OCI-LY7 (cell line): ENCODE results near the gene EVI5. TPM values are rescaled to one million over a fixed set of nuclear protein-coding genes. Genes with fewer than 3 reads are reported as not detected.
A peak's percentile ranks its signal among the peaks of the same experiment; 100 is the strongest.
"Not testable (repeated sequence)": the region's sequence is repeated elsewhere in the genome, so short reads cannot be mapped to it uniquely, and the experiment has no call there.

Experiments used
- BruUV-seq: library from RNA; stranded (reverse); fragments of 400-500 nt; replicated peaks from 2 replicates; lab custom pipeline; 2021; lab: Mats Ljungman, UMichigan
- CTCF ChIA-PET: fragments of 300-600 bp; sonication (Branson Sonifier 250); formaldehyde crosslinking; loops from one replicate; lab custom pipeline; 2022; ENCODE audit warnings: antibody characterized with exemption; ENCODE audit not compliant: unreplicated experiment; lab: Charles Lee
- POLR2A ChIA-PET: fragments of 300-600 bp; sonication (Branson Sonifier 250); formaldehyde crosslinking; loops from one replicate; lab custom pipeline; 2022; ENCODE audit warnings: antibody characterized with exemption; lab: Charles Lee
- DNase-seq: peaks from one replicate; pipeline ENCODE4 v3.0.0-alpha.2; 2015; ENCODE audit warnings: low spot score
- H2AFZ ChIP-seq: fragments of 200-600 bp; sonication (generic), shearing (Covaris generic); 2 replicates; pipeline ENCODE4 v1.6.1; 2014; ENCODE audit warnings: mild to moderate bottlenecking, antibody characterized with exemption, low read length, moderate library complexity
- H3K27ac ChIP-seq: fragments of 200-600 bp; sonication (generic); 2 replicates; pipeline ENCODE4 v1.5.1; 2014; ENCODE audit warnings: mixed run types, low read depth, mild to moderate bottlenecking, moderate library complexity, low read length, inconsistent platforms; ENCODE audit not compliant: poor library complexity, severe bottlenecking
- H3K36me3 ChIP-seq: fragments of 200-600 bp; sonication (generic); 2 replicates; pipeline ENCODE4 v1.6.1; 2014; ENCODE audit warnings: mild to moderate bottlenecking, antibody characterized with exemption, low read length, moderate library complexity, mixed read lengths; ENCODE audit not compliant: insufficient read depth
- H3K4me1 ChIP-seq: fragments of 200-600 bp; sonication (generic); 2 replicates; pipeline ENCODE4 v1.5.1; 2014; ENCODE audit warnings: mild to moderate bottlenecking, low read length; ENCODE audit not compliant: insufficient read depth, poor library complexity, severe bottlenecking
- H3K4me2 ChIP-seq: fragments of 200-600 bp; sonication (generic); 2 replicates; pipeline ENCODE4 v1.6.1; 2014; ENCODE audit warnings: mild to moderate bottlenecking, low read length
- H3K4me3 ChIP-seq: fragments of 200-600 bp; sonication (generic); 2 replicates; pipeline ENCODE4 v1.5.1; 2014; ENCODE audit warnings: mild to moderate bottlenecking, low read depth, low read length; ENCODE audit not compliant: poor library complexity, severe bottlenecking
- H3K79me2 ChIP-seq: fragments of 200-600 bp; sonication (generic); 2 replicates; pipeline ENCODE4 v1.6.1; 2016; ENCODE audit warnings: low read depth, mild to moderate bottlenecking, low read length, moderate library complexity, mixed read lengths; ENCODE audit not compliant: insufficient read depth
- H3K9me2 ChIP-seq: fragments of 200-600 bp; sonication (generic); 2 replicates; pipeline ENCODE4 v1.6.1; 2016; ENCODE audit warnings: mild to moderate bottlenecking, low read length, mixed read lengths; ENCODE audit not compliant: insufficient read depth
- H3K9me3 ChIP-seq: fragments of 200-600 bp; sonication (generic); 2 replicates; pipeline ENCODE4 v1.6.1; 2014; ENCODE audit warnings: mild to moderate bottlenecking, mixed run types, low read length, mixed read lengths
- H4K20me1 ChIP-seq: fragments of 200-600 bp; sonication (generic); 2 replicates; pipeline ENCODE4 v1.6.1; 2014; ENCODE audit warnings: mild to moderate bottlenecking, antibody characterized with exemption, low read length, moderate library complexity, mixed read lengths; ENCODE audit not compliant: insufficient read depth
- EZH2phosphoT487 ChIP-seq: fragments of 200-600 bp; sonication (generic); IDR thresholded peaks from 2 replicates; pipeline ENCODE4 v1.6.1; 2018; ENCODE audit warnings: low read depth, borderline replicate concordance, mild to moderate bottlenecking, mixed run types, antibody characterized with exemption, low read length, moderate library complexity, mixed read lengths
- intact Hi-C: fragments of 100-400 bp; cut with micrococcal nuclease; formaldehyde crosslinking; loops from one replicate; pipeline ENCODE4 v1.10.0; 2022; ENCODE audit not compliant: unreplicated experiment
- total RNA-seq, 2 experiments: library from RNA; depleted of rRNA in 1 of 2; stranded (reverse); fragments of >200 nt in 1 of 2; shearing (Covaris generic) in 1 of 2; gene quantifications; 2 replicates each; pipeline ENCODE4 v1.2.3, GENCODE V29; 2014 to 2022
- TF ChIP-seq, protein P1 (sequence below): fragments of 200-600 bp; sonication (generic); conservative IDR thresholded peaks from 2 replicates; pipeline ENCODE4 v1.5.1; 2014; ENCODE audit warnings: mild to moderate bottlenecking, antibody characterized with exemption, low read length, moderate library complexity, mixed read lengths

Gene EVI5
- total RNA-seq, 2 experiments from 2014 or later = 15.1 to 27.8 TPM

DNA sequence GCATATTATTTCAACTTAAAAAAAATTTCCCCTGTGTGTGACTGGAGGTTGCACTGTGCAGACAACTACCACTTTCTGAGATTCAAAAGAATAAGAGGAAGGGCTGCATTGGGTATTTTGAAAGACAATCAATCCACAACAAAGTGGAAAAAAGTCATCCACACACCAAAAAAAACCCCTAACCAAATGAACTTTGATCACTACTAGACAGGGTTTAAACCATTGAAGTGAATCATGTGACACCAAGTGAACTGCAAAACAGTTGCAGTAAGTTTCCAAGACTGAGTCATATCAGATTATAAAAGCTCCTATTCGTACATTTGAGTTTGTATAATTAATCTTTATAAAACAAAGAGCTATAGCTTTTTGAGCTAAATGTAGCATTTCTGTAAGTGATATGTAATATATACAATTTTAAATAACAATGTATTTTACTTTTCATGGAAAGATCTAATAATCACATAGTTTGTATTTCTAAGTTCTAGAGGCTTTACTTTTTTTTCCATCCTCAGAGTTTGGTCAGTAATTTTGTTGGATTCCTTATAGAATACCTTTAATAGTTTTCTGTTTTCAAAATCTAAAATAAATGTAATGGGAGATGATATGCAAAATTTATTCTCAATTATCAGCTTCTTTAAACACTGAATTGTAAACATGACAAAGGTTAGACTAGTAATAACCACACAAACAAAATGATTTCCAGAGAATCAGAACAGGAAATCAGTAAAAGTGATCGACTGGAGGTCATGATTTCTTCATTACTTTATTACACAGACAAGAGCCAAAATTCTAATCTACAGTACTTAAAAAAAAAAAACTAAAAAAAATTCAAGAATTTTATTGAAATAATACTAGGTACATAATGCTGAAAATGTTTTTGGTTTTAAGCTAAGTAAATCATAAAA lies 247.7 kb downstream of the EVI5 start:
- POLR2A ChIA-PET = interaction anchor here (0.6 to 1.5 kb wide), 5 partner anchors 10 to 268 kb away, joined by 3 to 9 read pairs (median 3); no protein-coding TSS in a partner anchor
- Histone ChIP-seq H3K4me1 (no peaks in the 10 kb centered on the region), H3K9me2 (no peaks in the 10 kb centered on the region), H3K27ac (no peak overlapping the region), H3K36me3 (no peaks in the 10 kb centered on the region), H3K79me2 (no peaks in the 10 kb centered on the region), H2AFZ (no peak overlapping the region), H3K9me3 (no peaks in the 10 kb centered on the region), H4K20me1 (no peaks in the 10 kb centered on the region), H3K4me2 (no peak overlapping the region), H3K4me3 (no peak overlapping the region)
- no TSS peak for BruUV-seq
- TF ChIP-seq, protein P1, sequence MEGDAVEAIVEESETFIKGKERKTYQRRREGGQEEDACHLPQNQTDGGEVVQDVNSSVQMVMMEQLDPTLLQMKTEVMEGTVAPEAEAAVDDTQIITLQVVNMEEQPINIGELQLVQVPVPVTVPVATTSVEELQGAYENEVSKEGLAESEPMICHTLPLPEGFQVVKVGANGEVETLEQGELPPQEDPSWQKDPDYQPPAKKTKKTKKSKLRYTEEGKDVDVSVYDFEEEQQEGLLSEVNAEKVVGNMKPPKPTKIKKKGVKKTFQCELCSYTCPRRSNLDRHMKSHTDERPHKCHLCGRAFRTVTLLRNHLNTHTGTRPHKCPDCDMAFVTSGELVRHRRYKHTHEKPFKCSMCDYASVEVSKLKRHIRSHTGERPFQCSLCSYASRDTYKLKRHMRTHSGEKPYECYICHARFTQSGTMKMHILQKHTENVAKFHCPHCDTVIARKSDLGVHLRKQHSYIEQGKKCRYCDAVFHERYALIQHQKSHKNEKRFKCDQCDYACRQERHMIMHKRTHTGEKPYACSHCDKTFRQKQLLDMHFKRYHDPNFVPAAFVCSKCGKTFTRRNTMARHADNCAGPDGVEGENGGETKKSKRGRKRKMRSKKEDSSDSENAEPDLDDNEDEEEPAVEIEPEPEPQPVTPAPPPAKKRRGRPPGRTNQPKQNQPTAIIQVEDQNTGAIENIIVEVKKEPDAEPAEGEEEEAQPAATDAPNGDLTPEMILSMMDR = no peak
- TF ChIP-seq EZH2phosphoT487 = no peak
- intact Hi-C loops = no loop called here
- DNase-seq = no peak
- CTCF ChIA-PET = interaction anchor here (1.0 kb wide), 1 partner anchor 11 kb away, joined by 3 read pairs; no protein-coding TSS in a partner anchor

DNA sequence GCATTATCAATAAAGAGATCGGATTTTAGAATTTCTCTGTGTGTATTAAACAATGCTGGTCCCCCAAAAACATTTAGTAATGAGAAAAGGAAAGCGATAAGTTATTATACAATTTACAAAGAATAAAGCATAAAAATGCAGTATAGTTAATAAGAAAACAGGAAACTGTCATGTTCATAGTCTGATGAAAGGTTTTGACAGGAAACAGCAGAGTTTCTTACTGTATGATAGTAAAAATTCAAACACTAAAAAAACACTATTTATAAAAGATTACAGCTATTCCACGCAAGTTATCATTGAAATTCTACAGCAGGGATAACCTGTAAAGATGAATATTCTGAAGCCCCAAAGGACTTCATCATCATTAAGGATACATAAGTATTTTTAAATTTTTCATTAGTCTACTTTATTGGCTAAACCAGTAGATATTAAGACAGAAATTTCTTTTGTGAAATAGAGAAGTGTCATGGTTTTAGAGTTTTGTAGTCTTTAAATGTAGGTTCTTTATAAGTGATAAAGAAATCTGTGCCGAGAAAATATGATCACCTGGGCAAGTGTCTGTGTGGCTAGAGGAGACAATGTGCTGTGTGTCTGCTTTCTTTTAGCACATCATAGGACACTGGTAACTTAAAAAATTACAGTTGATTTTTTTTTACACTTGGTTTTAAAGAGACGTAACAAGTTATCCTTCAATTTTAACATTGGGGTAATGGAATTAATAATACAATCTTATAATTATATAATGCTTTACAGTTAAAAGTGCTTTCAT lies 248.5 kb downstream of the EVI5 start:
- intact Hi-C loops = no loop called here
- DNase-seq = no peak
- Histone ChIP-seq H4K20me1 (no peaks in the 10 kb centered on the region), H3K9me2 (no peaks in the 10 kb centered on the region), H3K4me2 (peak overlapping the region; percentile 33; the same call in 1 of the 2 replicates), H3K4me3 (no peak overlapping the region), H3K36me3 (no peaks in the 10 kb centered on the region), H2AFZ (no peak overlapping the region), H3K9me3 (no peaks in the 10 kb centered on the region), H3K27ac (no peak overlapping the region), H3K4me1 (no peaks in the 10 kb centered on the region), H3K79me2 (no peaks in the 10 kb centered on the region)
- ChIA-PET CTCF (interaction anchor here (1.0 kb wide), 1 partner anchor 10 kb away, joined by 3 read pairs; no protein-coding TSS in a partner anchor), POLR2A (interaction anchor here (1.3 to 1.5 kb wide), 2 partner anchors 9 to 15 kb away, joined by 3 read pairs; no protein-coding TSS in a partner anchor)
- TF ChIP-seq EZH2phosphoT487 = no peak
- TF ChIP-seq, protein P1 = no peak
- no TSS peak for BruUV-seq

DNA sequence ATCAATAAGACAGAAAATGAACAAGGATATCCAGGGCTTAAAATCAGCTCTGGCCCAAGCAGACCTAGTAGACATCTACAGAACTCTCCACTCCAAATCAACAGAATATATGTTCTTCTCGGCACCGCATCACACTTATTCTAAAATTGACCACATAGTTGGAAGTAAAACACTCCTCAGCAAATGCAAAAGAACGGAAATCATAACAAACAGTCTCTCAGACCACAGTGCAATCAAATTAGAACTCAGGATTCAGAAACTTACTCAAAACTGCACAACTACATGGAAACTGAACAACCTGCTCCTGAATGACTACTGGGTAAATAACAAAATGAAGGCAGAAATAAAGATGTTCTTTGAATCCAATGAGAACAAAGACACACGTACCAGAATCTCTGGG lies 252.5 kb downstream of the EVI5 start:
- H3K79me2 ChIP-seq, H3K4me2 ChIP-seq, BruUV-seq, intact Hi-C loops, H3K27ac ChIP-seq, H3K9me3 ChIP-seq, DNase-seq, CTCF ChIA-PET, H3K36me3 ChIP-seq, H2AFZ ChIP-seq, POLR2A ChIA-PET, H3K9me2 ChIP-seq, H4K20me1 ChIP-seq, H3K4me1 ChIP-seq, H3K4me3 ChIP-seq: not testable (repeated sequence)

DNA sequence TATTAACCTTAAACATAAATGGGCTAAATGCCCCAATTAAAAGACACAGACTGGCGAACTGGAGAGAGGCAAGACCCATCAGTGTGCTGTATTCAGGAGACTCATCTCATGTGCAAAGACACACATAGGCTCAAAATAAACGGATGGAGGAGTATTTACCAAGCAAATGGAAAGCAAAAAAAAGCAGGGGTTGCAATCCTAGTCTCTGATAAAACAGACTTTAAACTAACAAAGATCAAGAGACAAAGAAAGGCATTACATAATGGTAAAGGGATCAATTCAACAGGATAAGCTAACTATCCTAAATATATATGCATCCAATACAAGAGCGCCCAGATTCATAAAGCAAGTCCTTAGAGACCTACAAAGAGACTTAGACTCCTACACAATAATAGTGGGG lies 253.0 kb downstream of the EVI5 start:
- H4K20me1 ChIP-seq, H3K36me3 ChIP-seq, H3K4me2 ChIP-seq, CTCF ChIA-PET, H3K4me1 ChIP-seq, H3K9me2 ChIP-seq, intact Hi-C loops, BruUV-seq, DNase-seq, H3K79me2 ChIP-seq, H2AFZ ChIP-seq, H3K27ac ChIP-seq, H3K4me3 ChIP-seq, H3K9me3 ChIP-seq: not testable (repeated sequence)
- POLR2A ChIA-PET = interaction anchor here (1.0 kb wide), 1 partner anchor 9 kb away, joined by 3 read pairs; no protein-coding TSS in a partner anchor
